Measurements from ENCODE around the gene CACNB2.
A peak's percentile ranks its signal among the peaks of the same experiment; 100 is the strongest.
"Not testable (repeated sequence)": the region's sequence is repeated elsewhere in the genome, so short reads cannot be mapped to it uniquely, and the experiment has no call there.

The CACNB2 gene

GRCh38 chr10:18142151-18142550, 1.9 kb downstream of the CACNB2 start:
- intact Hi-C loops (cut with DNase I): no loop called here
- DNase-seq: peak in 1 of 42 donors; percentile 6

- DNase-seq: no peak
- intact Hi-C loops (cut with DNase I): no loop called here
Observed at GRCh38 chr10:18144396-18144795, 4.2 kb downstream of the CACNB2 start.

GRCh38 chr10:18144928-18145327, 4.7 kb downstream of the CACNB2 start:
- intact Hi-C loops (cut with DNase I): no loop called here
- DNase-seq: peak in 11 of 42 donors; percentile 5 to 47 (median 19)

GRCh38 chr10:18145652-18146051, 5.4 kb downstream of the CACNB2 start:
- intact Hi-C loops (cut with DNase I): no loop called here

GRCh38 chr10:18149196-18149800, 9.1 kb downstream of the CACNB2 start:
- no peak for DNase-seq

More at GRCh38 chr10:18145652-18146051, 5.4 kb downstream of the CACNB2 start:
- peak in 7 of 42 donors; percentile 10 to 54 (median 18) for DNase-seq

GRCh38 chr10:18151356-18151890, 11.2 kb downstream of the CACNB2 start:
- intact Hi-C loops (cut with DNase I): no loop called here
- DNase-seq: no peak

More at GRCh38 chr10:18149196-18149800, 9.1 kb downstream of the CACNB2 start:
- intact Hi-C loops (cut with DNase I): no loop called here

- DNase-seq; intact Hi-C loops (cut with DNase I): not testable (repeated sequence)
Observed at GRCh38 chr10:18153381-18153780, 13.2 kb downstream of the CACNB2 start.

GRCh38 chr10:18155321-18155720, 15.1 kb downstream of the CACNB2 start:
- DNase-seq: no peak
- intact Hi-C loops (cut with DNase I): no loop called here

- DNase-seq; intact Hi-C loops (cut with DNase I): not testable (repeated sequence)
Observed at GRCh38 chr10:18156797-18157196, 16.6 kb downstream of the CACNB2 start.

- intact Hi-C loops (cut with DNase I): no loop called here
- peak in 2 of 42 donors; percentile 17 to 21 for DNase-seq
Observed at GRCh38 chr10:18157881-18158280, 17.7 kb downstream of the CACNB2 start.

- DNase-seq: no peak
- intact Hi-C loops (cut with DNase I): no loop called here
Observed at GRCh38 chr10:18158773-18159265, 18.6 kb downstream of the CACNB2 start.

- DNase-seq: no peak
- intact Hi-C loops (cut with DNase I): no loop called here
Observed at GRCh38 chr10:18159557-18159956, 19.3 kb downstream of the CACNB2 start.

GRCh38 chr10:18162021-18162627, 21.9 kb downstream of the CACNB2 start:
- intact Hi-C loops (cut with DNase I): no loop called here
- no peak for DNase-seq

GRCh38 chr10:18164093-18164492, 23.9 kb downstream of the CACNB2 start:
- no peak for DNase-seq
- intact Hi-C loops (cut with DNase I): no loop called here

- no peak for DNase-seq
- intact Hi-C loops (cut with DNase I): no loop called here
Observed at GRCh38 chr10:18164748-18165361, 24.6 kb downstream of the CACNB2 start.

GRCh38 chr10:18178854-18179483, 38.7 kb downstream of the CACNB2 start:
- intact Hi-C loops (cut with DNase I): no loop called here

GRCh38 chr10:18179891-18180290, 39.7 kb downstream of the CACNB2 start:
- intact Hi-C loops (cut with DNase I): no loop called here
- DNase-seq: peak in 1 of 42 donors; percentile 10

More at GRCh38 chr10:18178854-18179483, 38.7 kb downstream of the CACNB2 start:
- DNase-seq: no peak

- DNase-seq; intact Hi-C loops (cut with DNase I): not testable (repeated sequence)
Observed at GRCh38 chr10:18181382-18181781, 41.2 kb downstream of the CACNB2 start.

- intact Hi-C loops (cut with DNase I): no loop called here
- no peak for DNase-seq
Observed at GRCh38 chr10:18185621-18186020, 45.4 kb downstream of the CACNB2 start.

Data from head of caudate nucleus (tissue), 42 donors.